ENCODE measurements around the gene ECEL1. TPM values are rescaled to one million over a fixed set of nuclear protein-coding genes. Genes with fewer than 3 reads are reported as not detected.
A peak's percentile ranks its signal among the peaks of the same experiment; 100 is the strongest.
"Not testable (repeated sequence)": the region's sequence is repeated elsewhere in the genome, so short reads cannot be mapped to it uniquely, and the experiment has no call there.

ECEL1 gene
- polyA plus RNA-seq, 6 donors from 2014 or later, result not detected

DNA sequence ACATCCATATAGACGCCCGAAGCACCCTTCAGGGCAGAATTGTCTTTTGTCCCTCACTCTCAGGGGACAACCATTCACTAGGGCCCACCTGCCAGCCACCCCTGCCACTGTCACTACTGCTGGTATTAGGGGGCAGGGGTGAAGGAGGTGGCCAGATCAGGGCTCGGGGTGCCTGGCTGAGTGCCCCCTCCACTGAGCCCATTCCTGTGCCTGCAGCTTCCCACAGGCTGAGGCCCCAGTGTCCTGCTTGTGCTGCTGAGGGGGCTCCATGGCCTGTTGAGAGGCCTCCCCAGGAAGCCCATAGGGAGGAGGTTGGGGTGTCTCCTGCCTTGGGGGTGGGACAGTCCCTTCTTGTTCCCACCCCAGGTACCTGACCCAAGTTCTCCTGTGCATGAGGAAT is 36.0 kb downstream of the ECEL1 start:
- H3K36me3 Mint-ChIP-seq; H3K4me1 Mint-ChIP-seq; H3K9me3 Mint-ChIP-seq; H3K27ac Mint-ChIP-seq; H3K4me3 Mint-ChIP-seq; DNase-seq; ATAC-seq (ENCODE audit: low read depth in 2 of 2): not testable (repeated sequence)
- peaks cover 3 to 38% (median 19%) of the 10 kb centered on the region in 3 donors for H3K27me3 Mint-ChIP-seq

DNA sequence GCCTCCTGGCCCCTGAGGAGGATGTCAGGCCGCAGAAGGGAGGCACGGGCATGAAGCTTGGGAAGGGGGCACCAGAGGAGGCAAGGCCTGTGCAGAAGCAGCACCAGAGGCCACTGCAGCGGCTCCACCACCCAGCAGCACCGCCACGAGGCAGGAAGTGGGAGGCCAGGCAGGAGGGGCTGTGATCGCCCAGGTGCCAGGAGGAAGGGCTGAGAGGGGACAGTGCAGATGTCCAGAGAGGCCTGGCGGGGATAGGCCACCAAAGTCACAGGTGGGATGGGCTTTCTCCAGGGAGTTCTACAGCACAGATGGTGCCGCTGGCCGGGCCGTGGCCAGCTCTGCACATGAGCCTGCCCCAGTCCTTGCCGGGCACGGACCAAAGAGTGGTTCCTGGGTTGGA is 37.7 kb downstream of the ECEL1 start:
- peaks cover 3 to 30% (median 5%) of the 10 kb centered on the region in 3 donors for H3K27me3 Mint-ChIP-seq
- no peaks in the 10 kb centered on the region for H3K36me3 Mint-ChIP-seq
- ATAC-seq (ENCODE audit: low read depth in 2 of 2) (no peak), DNase-seq (no peak)
- no peaks in the 10 kb centered on the region for H3K9me3 Mint-ChIP-seq
- H3K27ac Mint-ChIP-seq, result no peak overlapping the region
- no peak overlapping the region for H3K4me3 Mint-ChIP-seq
- H3K4me1 Mint-ChIP-seq, result peaks cover 0 to 3% (median 0%) of the 10 kb centered on the region in 3 donors

DNA sequence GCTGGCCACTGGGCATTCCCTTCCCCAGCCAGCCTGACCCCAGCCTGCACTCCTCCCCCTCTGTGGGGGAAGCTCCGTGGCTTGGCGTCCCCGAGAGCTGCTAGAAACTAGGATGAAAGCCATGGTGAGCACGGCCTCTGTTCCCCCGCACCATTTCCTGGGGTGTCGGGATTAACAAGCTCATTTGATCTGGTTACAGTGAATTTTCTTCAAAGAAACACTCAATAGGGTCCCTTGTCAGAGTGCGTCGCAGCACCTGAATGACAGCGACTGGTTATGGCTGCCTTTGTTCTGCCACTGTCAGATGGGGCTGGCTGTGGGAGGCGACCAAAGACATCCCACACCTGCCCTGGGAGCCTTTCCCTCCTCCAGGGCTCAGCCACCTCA is 39.3 kb downstream of the ECEL1 start:
- Mint-ChIP-seq H3K4me1 (peaks cover 0 to 3% (median 0%) of the 10 kb centered on the region in 3 donors), H3K36me3 (no peaks in the 10 kb centered on the region), H3K9me3 (no peaks in the 10 kb centered on the region), H3K27me3 (peaks cover 0 to 23% (median 3%) of the 10 kb centered on the region in 3 donors), H3K4me3 (no peak overlapping the region), H3K27ac (no peak overlapping the region)
- no peak for ATAC-seq (ENCODE audit: low read depth in 2 of 2)
- DNase-seq, result no peak

DNA sequence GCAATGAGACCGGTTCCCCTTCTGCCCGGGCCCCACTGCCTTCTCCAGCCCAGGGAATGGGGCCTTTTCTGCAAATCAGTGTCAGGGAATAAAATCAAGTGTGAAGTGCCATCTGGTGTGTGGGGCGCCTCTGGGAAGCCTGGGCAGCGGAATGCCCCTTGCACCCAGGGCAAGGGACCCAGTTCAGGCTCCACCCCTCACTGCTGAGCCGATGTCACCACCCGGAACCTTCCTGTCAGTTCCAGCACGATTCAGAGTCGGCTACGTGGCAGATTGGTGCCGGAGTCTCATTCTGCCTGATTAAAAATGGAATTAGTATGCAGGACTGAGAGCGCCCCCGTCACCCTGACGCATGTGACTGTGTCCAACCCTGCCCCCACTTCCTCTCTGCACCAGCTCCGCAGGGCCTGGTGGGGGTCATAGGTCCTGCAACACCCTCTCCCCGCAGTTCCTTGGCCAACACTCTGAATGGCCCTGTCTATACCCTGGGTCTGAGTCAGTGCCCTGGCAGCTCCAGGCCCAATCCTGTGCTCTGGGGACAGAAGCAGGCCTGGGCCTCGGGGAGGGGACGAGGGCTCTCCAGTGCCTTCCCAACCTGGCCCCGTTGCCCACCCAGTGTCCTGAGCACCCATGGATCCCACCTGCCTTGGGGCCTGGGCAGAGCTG is 39.9 kb downstream of the ECEL1 start:
- DNase-seq (no peak), ATAC-seq (ENCODE audit: low read depth in 2 of 2) (no peak)
- H3K27ac Mint-ChIP-seq, result no peak overlapping the region
- H3K27me3 Mint-ChIP-seq, result peaks cover 0 to 17% (median 3%) of the 10 kb centered on the region in 3 donors
- H3K4me1 Mint-ChIP-seq, result peaks cover 0 to 3% (median 0%) of the 10 kb centered on the region in 3 donors
- H3K4me3 Mint-ChIP-seq, result peak overlapping the region in 1 of 8 donors; percentile 68
- no peaks in the 10 kb centered on the region for H3K36me3 Mint-ChIP-seq
- H3K9me3 Mint-ChIP-seq, result no peaks in the 10 kb centered on the region

DNA sequence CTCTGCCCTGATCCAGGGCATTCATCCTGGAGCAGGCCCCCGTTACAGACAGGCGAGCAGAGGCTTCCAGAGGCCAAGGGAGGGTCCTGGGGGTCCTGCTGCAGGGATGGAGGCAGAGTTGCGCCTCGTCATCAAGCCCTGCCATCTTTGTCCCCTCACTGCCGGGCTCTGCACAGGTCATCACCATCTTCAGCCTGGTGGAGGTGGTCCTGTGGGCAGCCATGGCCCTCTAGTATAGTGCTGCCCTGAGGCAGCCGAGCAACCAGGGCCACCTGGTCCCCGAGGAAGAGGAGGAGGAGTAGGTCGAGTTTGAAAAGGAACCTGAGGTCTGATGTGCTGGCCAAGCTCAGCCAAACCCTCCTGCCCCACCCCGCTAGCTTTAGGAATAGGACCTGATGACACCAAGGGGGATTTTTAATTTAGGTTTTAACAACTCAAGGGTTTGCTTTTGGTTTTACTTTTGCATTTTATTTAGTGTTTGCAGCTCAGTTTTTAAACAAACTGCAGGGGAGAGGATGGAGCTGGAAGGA is 40.5 kb downstream of the ECEL1 start:
- DNase-seq (no peak), ATAC-seq (ENCODE audit: low read depth in 2 of 2) (no peak)
- Mint-ChIP-seq H3K4me1 (peaks cover 0 to 3% (median 0%) of the 10 kb centered on the region in 3 donors), H3K27me3 (peaks cover 0 to 14% (median 3%) of the 10 kb centered on the region in 3 donors), H3K4me3 (no peak overlapping the region), H3K27ac (no peak overlapping the region), H3K36me3 (no peaks in the 10 kb centered on the region), H3K9me3 (no peaks in the 10 kb centered on the region)

DNA sequence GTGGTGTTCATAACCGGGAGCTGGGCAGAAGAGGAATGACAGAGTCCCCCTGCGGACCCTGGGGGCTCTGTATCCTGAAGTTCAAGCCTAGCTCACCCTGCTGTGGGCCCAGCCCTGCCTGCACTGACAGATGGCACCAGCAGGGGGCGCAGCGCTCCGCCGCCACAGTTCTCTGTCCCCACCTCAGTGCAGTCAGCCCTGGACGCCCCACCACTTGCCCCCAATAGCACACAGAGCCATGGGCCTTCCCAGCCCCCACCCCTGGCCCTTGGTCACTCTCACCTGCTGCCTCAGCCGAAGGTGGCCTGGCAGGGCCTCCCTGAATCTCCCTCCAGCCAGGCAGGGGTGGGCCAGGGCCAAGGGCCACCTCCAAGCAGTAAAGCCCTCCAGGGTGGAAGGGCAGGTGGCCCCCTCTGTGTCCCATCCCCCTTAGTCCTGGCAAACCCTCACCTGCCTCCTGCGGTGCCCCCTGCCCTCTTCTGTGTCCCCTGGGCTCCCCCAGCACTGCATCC is 41.3 kb downstream of the ECEL1 start:
- not testable (repeated sequence) for H3K27ac Mint-ChIP-seq, H3K9me3 Mint-ChIP-seq, H3K4me1 Mint-ChIP-seq, H3K4me3 Mint-ChIP-seq, H3K36me3 Mint-ChIP-seq, DNase-seq
- peak; percentile 32 to 40 for ATAC-seq (ENCODE audit: low read depth in 2 of 2)
- peaks cover 0 to 18% (median under 1%) of the 10 kb centered on the region in 3 donors for H3K27me3 Mint-ChIP-seq

DNA sequence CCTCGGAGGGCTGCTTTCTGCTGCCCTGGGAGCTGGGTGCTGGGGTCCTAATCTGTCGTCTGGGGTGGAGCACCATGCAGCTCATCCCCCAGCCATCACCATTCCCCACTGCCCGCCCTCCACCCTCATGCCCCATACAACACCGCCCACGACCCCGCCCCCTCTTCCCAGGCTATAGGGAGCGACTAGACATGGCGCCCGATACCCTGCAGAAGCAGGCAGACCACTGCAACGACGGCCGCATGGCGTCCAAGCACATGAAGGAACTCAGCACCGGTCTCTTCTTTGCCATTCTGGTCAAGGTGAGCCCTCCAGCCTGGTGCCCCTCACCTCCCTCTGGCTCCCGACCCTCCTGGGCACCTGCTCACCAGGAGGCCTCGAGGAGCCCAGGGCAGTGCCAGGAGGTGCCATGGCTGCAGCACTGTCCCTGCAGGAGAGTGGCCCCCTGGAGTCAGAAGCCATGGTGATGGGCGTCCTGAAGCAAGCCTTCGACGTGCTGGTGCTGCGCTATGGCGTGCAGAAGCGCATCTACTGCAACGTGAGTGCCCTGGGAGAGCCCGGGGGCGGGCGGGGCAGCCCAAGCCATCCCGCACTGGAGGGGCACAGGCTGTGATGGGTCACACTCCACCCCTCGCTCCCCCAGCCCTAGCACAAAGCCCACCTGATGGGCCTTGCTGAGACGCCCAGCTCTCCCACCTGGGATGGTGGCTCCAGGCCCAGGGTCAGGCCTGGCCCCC is 42.3 kb downstream of the ECEL1 start:
- DNase-seq; ATAC-seq (ENCODE audit: low read depth in 2 of 2); H3K4me3 Mint-ChIP-seq; H3K36me3 Mint-ChIP-seq; H3K4me1 Mint-ChIP-seq; H3K9me3 Mint-ChIP-seq; H3K27ac Mint-ChIP-seq: not testable (repeated sequence)
- H3K27me3 Mint-ChIP-seq, result peaks cover 0 to 22% (median 0%) of the 10 kb centered on the region in 3 donors

DNA sequence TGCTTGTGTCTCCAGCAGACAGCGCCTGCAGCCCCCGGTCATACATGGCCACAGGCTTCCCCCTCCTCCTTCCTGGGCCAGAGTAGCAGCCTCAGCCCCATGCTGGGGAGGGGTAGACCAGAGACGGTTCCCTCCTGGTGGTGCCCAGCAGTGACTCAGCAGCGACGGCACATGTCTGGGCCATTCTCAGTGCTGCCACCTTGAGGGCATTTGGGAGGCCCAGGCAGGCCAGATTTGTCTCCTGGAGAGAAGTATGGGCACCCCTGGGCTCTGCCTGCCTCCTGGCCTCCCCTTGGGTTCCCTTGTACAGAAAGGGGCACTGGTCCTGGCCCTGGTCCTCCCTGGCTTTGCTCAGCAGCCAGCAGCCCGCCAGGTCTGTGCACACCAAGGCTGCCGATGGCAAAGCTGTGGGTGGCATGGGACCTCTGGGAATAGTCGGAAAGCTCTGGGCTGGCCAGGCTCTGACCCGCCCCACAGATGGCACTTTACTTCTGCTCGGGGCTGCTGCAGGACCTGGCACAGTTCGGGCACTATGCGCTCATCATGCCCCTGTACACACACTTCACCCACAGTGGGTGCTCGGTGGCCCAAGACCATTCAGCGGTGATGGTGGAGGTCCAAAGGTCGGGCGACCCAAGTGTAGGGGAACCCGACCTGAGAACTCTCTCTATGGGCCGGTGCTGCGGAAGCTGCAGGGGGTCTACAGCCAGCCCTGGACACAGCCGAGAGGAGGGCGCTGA is 43.1 kb downstream of the ECEL1 start:
- DNase-seq, result no peak
- H3K36me3 Mint-ChIP-seq, result no peaks in the 10 kb centered on the region
- no peaks in the 10 kb centered on the region for H3K9me3 Mint-ChIP-seq
- H3K4me1 Mint-ChIP-seq, result peaks cover 3 to 12% (median 5%) of the 10 kb centered on the region in 3 donors
- peak; percentile 34 to 37 for ATAC-seq (ENCODE audit: low read depth in 2 of 2)
- no peak overlapping the region for H3K27ac Mint-ChIP-seq
- H3K27me3 Mint-ChIP-seq, result peaks cover 0 to 20% (median 0%) of the 10 kb centered on the region in 3 donors
- H3K4me3 Mint-ChIP-seq, result no peak overlapping the region

DNA sequence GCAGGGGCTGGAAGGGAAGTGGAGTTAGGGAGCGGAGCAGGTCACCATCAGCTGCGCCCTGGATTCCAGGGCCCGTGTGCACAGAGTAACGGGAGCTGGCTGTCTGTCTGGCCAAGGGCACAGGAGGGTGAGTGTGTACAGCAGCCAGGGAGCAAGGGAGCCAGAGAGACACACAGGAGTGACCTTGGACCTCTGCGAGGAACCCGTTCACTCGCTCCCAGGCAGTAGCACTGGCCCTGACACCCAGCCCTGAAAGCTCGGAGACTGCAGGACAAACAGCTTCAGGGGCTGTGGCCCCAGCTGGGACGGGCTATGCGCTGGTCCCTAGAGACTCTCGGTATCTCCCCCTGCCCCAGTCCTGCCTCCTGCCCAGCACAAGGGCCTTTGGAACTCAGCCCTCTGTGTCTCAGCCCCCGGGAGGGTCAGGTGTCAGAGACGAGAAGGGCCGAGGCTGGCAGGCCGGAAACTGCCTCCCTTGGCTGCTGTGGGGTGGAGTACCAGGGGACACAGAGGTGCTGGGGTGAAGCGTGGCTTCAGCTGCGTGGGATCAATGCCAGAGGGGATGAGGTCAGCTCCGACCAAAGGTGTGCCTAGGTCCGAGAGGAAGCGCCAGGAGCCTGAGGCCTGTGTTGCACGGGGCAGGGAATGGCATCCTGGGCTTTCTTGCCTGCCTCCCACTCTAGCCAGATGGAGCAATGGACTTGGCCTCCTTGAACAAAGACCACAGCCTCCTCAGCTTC is 43.8 kb downstream of the ECEL1 start:
- H3K9me3 Mint-ChIP-seq; ATAC-seq (ENCODE audit: low read depth in 2 of 2): not testable (repeated sequence)

DNA sequence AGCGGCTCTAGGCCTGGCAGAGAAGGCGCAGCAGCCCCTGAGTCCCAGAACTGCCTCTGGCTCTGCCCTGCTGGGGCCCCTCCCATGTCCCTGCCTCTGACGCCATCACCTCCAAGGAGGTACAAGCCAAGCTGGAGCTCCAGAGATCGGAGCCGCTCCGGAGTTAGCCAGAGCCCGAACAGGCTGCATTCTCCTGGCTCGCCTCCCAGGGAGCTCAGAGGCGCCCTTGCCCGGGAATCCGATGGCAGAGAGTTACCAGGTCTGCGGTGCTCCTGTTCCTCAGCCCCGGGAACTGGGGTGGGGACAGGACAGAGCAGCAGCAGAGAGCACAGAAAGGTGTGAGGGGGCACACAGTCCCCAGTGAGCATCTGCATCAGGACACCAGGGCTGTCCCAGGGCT is 44.6 kb downstream of the ECEL1 start:
- not testable (repeated sequence) for ATAC-seq (ENCODE audit: low read depth in 2 of 2); H3K36me3 Mint-ChIP-seq; DNase-seq; H3K27ac Mint-ChIP-seq; H3K9me3 Mint-ChIP-seq; H3K4me3 Mint-ChIP-seq
- Mint-ChIP-seq H3K27me3 (peaks cover 0 to 20% (median 0%) of the 10 kb centered on the region in 3 donors), H3K4me1 (peaks cover 3 to 12% (median 5%) of the 10 kb centered on the region in 3 donors)

More for the DNA sequence above, 43.8 kb downstream of the ECEL1 start:
- DNase-seq, H3K4me3 Mint-ChIP-seq, H3K36me3 Mint-ChIP-seq, H3K27ac Mint-ChIP-seq: not testable (repeated sequence)
- peaks cover 3 to 12% (median 5%) of the 10 kb centered on the region in 3 donors for H3K4me1 Mint-ChIP-seq
- peaks cover 0 to 20% (median 0%) of the 10 kb centered on the region in 3 donors for H3K27me3 Mint-ChIP-seq

DNA sequence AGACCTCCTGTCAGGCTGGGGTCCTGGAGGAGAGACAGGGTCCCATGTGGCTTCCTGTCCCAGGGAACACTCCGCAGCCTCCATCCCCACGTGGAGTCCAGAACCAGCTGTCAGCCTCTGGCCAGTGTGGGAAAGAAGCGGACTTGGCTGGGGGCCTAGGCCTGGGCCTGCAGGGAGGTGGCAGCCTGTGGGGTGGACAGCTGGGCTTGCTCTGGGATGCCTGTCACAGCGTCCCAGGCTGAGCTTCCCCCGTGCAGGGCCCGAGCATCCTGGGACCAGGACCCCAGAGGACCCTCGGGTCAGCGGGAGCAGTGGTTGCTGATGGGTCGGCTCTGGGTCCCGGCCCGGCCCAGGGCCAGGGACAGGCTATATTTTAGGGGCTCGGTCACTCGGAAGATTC is 45.2 kb downstream of the ECEL1 start:
- not testable (repeated sequence) for H3K27ac Mint-ChIP-seq; H3K4me3 Mint-ChIP-seq; H3K9me3 Mint-ChIP-seq; DNase-seq; H3K36me3 Mint-ChIP-seq; ATAC-seq (ENCODE audit: low read depth in 2 of 2)
- Mint-ChIP-seq H3K27me3 (peaks cover 0 to 25% (median 0%) of the 10 kb centered on the region in 3 donors), H3K4me1 (peaks cover 3 to 12% (median 5%) of the 10 kb centered on the region in 3 donors)

DNA sequence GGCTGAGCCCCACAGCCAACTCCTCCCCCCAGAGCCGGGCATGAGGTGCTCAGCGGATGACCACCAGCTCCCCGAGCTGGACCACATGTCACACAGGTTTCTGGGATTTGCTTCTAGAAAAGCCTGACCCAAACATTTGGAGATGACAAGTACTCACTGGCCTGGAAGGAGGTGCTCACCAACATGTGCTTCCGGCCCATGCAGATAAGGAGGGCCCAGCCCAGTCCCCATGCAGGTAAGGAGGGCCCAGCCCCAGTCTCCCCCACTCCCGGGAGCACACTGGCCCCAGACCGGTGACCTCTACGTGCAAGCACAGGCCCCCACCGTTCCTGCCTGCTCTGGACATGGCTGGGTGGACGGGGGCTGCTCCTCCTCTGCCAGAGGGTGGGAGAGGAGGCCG is 45.7 kb downstream of the ECEL1 start:
- Mint-ChIP-seq H3K27me3 (peaks cover 0 to 22% (median 2%) of the 10 kb centered on the region in 3 donors), H3K4me1 (peaks cover 3 to 12% (median 5%) of the 10 kb centered on the region in 3 donors)
- not testable (repeated sequence) for H3K4me3 Mint-ChIP-seq; H3K9me3 Mint-ChIP-seq; ATAC-seq (ENCODE audit: low read depth in 2 of 2); H3K36me3 Mint-ChIP-seq; H3K27ac Mint-ChIP-seq; DNase-seq
